ENCODE measurements around the gene SAPCD2. TPM values are rescaled to one million over a fixed set of nuclear protein-coding genes. Genes with fewer than 3 reads are reported as not detected.
A peak's percentile ranks its signal among the peaks of the same experiment; 100 is the strongest.

Gene SAPCD2
- total RNA-seq, 2 donors from 2014 or later: 19.2 to 57.8 TPM

DNA sequence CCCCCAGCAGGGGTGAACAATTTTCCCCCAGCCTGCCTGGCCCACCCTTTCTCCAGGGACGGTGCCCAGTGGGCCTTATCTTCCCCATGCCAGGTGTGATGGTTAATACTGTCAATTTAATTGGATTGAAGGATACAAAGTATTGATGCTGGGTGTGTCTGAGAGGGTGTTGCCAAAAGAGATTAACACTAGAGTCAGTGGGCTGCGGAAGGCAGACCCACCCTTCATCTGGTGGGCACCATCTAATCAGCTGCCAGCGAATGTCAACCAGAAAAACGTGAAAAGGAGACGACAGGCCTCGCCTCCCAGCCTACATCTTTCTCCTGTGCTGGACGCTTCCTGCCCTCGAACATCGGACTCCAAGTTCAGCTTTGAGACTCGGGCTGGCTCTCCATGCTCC, 32.9 kb downstream of the SAPCD2 start:
- Histone ChIP-seq H3K4me1 (peaks cover 14% of the 10 kb centered on the region), H3K4me3 (no peak overlapping the region), H3K9me3 (no peaks in the 10 kb centered on the region), H3K27ac (no peak overlapping the region), H3K9ac (ENCODE audit: low read depth in 2 of 2, low read length in 2 of 2) (no peak overlapping the region), H3K27me3 (no peaks in the 10 kb centered on the region), H3K36me3 (no peaks in the 10 kb centered on the region)
- no peak for DNase-seq
- TF ChIP-seq, protein P1, sequence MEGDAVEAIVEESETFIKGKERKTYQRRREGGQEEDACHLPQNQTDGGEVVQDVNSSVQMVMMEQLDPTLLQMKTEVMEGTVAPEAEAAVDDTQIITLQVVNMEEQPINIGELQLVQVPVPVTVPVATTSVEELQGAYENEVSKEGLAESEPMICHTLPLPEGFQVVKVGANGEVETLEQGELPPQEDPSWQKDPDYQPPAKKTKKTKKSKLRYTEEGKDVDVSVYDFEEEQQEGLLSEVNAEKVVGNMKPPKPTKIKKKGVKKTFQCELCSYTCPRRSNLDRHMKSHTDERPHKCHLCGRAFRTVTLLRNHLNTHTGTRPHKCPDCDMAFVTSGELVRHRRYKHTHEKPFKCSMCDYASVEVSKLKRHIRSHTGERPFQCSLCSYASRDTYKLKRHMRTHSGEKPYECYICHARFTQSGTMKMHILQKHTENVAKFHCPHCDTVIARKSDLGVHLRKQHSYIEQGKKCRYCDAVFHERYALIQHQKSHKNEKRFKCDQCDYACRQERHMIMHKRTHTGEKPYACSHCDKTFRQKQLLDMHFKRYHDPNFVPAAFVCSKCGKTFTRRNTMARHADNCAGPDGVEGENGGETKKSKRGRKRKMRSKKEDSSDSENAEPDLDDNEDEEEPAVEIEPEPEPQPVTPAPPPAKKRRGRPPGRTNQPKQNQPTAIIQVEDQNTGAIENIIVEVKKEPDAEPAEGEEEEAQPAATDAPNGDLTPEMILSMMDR (IDR thresholded peaks at IDR 0.05): no peak
- intact Hi-C loops (cut with DNase I): loop anchor here (5.0 kb wide), 1 partner anchor 250 kb away; no protein-coding TSS in a partner anchor

DNA sequence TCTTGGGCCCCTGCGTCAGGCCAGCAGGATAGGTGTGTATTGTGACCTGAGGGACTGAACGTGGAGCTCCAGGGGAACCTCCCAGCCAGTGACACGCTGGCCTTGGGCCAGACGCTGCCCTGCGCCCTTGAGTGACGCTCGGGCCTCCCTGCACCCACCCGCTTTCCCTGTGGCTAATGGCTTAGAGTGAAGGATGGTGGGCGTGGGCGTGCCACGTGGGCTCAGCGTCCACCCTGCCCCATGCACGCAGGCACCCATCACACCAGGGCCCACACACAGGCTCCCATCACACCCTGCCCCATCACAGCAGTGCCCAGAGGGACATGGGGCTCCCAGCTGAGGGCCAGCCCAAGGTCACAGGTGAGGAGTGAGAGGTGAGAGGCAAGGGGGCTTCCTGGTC, 33.3 kb downstream of the SAPCD2 start:
- Histone ChIP-seq H3K36me3 (no peaks in the 10 kb centered on the region), H3K9me3 (no peaks in the 10 kb centered on the region), H3K27ac (no peak overlapping the region), H3K27me3 (no peaks in the 10 kb centered on the region), H3K9ac (ENCODE audit: low read depth in 2 of 2, low read length in 2 of 2) (no peak overlapping the region), H3K4me1 (peaks cover 14% of the 10 kb centered on the region), H3K4me3 (no peak overlapping the region)
- intact Hi-C loops (cut with DNase I): loop anchor here (5.0 kb wide), 1 partner anchor 250 kb away; no protein-coding TSS in a partner anchor
- no peak for DNase-seq
- TF ChIP-seq, protein P1 (IDR thresholded peaks at IDR 0.05): no peak

DNA sequence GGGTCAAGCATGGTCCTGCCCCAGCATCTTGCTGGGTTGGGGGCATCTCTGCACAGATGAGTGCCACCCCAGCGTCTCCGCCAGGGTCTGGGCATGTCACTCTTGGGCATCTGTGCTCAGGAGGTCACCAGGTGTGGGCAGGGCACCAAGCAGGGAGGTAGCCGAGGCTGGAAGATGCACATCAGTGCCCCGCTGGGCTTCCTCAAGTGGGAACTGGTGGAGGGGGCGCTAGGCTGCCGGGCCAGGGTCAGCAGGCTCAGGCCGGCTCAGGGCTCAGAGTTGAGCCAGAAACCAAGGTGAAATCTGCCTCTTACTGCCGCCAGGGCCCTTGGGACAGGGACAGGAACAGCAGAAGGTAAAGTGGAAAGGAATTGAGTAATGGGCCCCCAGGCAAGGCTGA, 34.4 kb downstream of the SAPCD2 start:
- intact Hi-C loops (cut with DNase I): loop anchor here (5.0 kb wide), 1 partner anchor 249 kb away; no protein-coding TSS in a partner anchor
- TF ChIP-seq, protein P1 (IDR thresholded peaks at IDR 0.05): no peak

DNA sequence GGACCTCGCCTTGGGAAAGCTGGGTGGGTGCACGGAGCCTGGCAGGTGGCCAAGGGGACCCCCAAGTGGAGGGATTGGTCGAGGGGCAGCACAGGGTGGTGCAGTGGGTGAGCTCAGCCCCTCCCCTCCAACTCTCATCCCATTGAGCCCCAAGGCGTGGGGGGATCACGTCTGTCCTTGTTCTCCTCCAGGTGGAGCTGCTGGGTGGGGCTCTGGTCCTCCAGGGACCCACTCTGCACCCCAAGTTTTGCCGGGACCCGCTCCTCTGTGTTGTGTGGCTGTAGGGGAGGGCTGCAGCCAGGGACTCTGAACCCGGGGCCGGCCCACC, 34.9 kb downstream of the SAPCD2 start:
- Histone ChIP-seq H3K27me3 (no peaks in the 10 kb centered on the region), H3K4me3 (no peak overlapping the region), H3K9me3 (no peaks in the 10 kb centered on the region), H3K27ac (peak overlapping the region; percentile 66), H3K36me3 (no peaks in the 10 kb centered on the region), H3K9ac (ENCODE audit: low read depth in 2 of 2, low read length in 2 of 2) (peak overlapping the region; percentile 8 to 14), H3K4me1 (peaks cover 19% of the 10 kb centered on the region)
- TF ChIP-seq, protein P1 (IDR thresholded peaks at IDR 0.05): no peak
- intact Hi-C loops (cut with DNase I): loop anchor here (5.0 kb wide), 1 partner anchor 248 kb away; no protein-coding TSS in a partner anchor
- no peak for DNase-seq

More for the DNA sequence above, 34.4 kb downstream of the SAPCD2 start:
- no peak for DNase-seq
- H3K9me3 ChIP-seq: no peaks in the 10 kb centered on the region
- H3K27me3 ChIP-seq: no peaks in the 10 kb centered on the region
- H3K36me3 ChIP-seq: no peaks in the 10 kb centered on the region
- no peak overlapping the region for H3K9ac ChIP-seq (ENCODE audit: low read depth in 2 of 2, low read length in 2 of 2)
- H3K4me3 ChIP-seq: no peak overlapping the region
- peaks cover 19% of the 10 kb centered on the region for H3K4me1 ChIP-seq
- H3K27ac ChIP-seq: no peak overlapping the region

DNA sequence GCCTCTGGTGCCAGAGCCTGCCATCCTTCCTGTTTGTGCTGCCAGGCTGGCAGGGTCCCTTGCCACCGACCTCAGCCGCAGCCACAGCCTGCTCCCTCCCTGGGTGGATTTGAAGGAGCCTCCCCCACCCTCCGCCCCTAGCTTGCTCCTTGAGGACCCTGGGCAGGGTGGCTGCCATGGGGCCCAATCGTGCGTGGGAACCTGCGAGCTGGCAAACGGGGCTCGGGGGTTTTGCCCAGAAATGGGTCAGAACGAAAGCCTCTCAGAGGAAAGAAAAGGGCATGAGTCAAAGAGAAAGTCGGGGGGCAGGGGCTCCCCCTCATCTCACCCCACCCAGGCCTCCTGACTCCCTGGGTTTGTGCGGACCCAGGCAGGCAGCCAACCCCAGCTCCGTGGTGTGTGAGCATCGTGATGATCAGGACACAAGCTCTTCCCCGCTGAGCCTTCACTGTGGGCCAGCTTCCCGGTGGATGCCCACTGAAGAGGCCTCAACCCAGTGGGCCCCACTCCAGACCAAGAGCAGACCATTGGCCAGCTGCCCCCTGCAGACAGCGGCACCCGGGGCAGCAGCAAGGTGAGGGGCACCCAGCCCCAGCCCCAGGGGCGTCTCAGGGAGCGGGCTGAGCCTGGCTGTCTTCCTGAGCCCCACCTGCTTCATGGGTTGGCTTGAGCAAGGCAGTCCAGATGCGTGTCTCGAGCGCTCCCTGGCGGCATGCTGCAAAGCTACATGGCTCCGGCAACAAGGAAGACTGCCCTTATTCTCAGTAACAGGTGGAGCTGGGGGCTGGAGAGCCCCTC, 35.4 kb downstream of the SAPCD2 start:
- intact Hi-C loops (cut with DNase I): loop anchor here (5.0 kb wide), 1 partner anchor 248 kb away; no protein-coding TSS in a partner anchor
- peak overlapping the region; percentile 66 for H3K27ac ChIP-seq

More for the DNA sequence above, 35.4 kb downstream of the SAPCD2 start:
- Histone ChIP-seq H3K4me1 (peaks cover 19% of the 10 kb centered on the region), H3K4me3 (peak overlapping the region; percentile 9), H3K9ac (ENCODE audit: low read depth in 2 of 2, low read length in 2 of 2) (peak overlapping the region; percentile 14 to 38), H3K27me3 (no peaks in the 10 kb centered on the region), H3K9me3 (no peaks in the 10 kb centered on the region), H3K36me3 (no peaks in the 10 kb centered on the region)
- peak; percentile 86 for DNase-seq
- TF ChIP-seq, protein P1 (IDR thresholded peaks at IDR 0.05): peak; percentile 93

Measured in colonic mucosa (tissue), 4 donors.